Measurements from ENCODE around the gene RAD51D. TPM values are rescaled to one million over a fixed set of nuclear protein-coding genes. Genes with fewer than 3 reads are reported as not detected.

The RAD51D gene
- total RNA-seq, 4 donors from 2014 or later: 2.8 to 5.9 (median 3.8) TPM

DNA sequence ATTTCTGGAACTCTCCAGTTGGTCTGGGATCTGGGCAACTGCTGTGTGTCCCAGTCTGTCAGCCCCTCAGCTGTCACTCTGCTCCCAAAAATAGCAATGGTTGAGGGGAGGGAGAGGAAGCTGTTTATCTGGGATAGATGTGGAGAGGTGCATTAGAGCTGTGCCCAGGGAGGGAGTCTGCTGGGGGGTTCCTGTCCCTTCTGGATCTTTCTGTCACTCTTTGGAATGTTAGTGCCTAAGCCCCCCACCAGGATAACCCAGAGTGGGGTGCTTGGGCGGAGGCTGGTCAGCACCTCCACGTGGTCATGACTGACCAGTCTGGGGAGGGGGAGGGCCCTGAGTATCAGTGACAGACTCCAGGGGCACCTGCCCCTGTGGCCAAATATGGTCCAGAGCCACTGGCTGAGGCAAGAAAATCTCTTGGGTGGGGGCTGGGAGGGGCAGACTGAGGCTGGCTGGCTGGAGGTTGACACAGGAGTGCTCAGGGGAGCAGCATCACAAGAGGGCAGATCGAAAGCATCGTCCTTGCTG, 27.8 kb upstream of the RAD51D start, which contains the start of gene UNC45B:
TSS of gene UNC45B (plus strand) at position 443 of the 531 bp plus-strand sequence. CDS start 447 bp downstream, outside the sequence.
- no peak for DNase-seq (ENCODE audit: low spot score in 2 of 2)
- intact Hi-C loops (cut with DNase I; ENCODE audit: low total_unique reads): no loop called here
- WGBS, 2 donors: 70 to 76% methylated on average over 4 of the region's 4 CpGs
- H3K4me3 ChIP-seq (ENCODE audit: low read depth, poor library complexity, severe bottlenecking): no peak within 1 kb of the TSS
- no peak for TF ChIP-seq POLR2A (IDR thresholded peaks at IDR 0.05)
- TF ChIP-seq, protein P1, sequence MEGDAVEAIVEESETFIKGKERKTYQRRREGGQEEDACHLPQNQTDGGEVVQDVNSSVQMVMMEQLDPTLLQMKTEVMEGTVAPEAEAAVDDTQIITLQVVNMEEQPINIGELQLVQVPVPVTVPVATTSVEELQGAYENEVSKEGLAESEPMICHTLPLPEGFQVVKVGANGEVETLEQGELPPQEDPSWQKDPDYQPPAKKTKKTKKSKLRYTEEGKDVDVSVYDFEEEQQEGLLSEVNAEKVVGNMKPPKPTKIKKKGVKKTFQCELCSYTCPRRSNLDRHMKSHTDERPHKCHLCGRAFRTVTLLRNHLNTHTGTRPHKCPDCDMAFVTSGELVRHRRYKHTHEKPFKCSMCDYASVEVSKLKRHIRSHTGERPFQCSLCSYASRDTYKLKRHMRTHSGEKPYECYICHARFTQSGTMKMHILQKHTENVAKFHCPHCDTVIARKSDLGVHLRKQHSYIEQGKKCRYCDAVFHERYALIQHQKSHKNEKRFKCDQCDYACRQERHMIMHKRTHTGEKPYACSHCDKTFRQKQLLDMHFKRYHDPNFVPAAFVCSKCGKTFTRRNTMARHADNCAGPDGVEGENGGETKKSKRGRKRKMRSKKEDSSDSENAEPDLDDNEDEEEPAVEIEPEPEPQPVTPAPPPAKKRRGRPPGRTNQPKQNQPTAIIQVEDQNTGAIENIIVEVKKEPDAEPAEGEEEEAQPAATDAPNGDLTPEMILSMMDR (IDR thresholded peaks at IDR 0.05): no peak

- DNase-seq (ENCODE audit: low spot score in 2 of 2): no peak
- no peak overlapping the region for H3K4me3 ChIP-seq (ENCODE audit: low read depth, poor library complexity, severe bottlenecking)
- WGBS, 2 donors: 65 to 71% methylated on average over 4 of the region's 4 CpGs
- intact Hi-C loops (cut with DNase I; ENCODE audit: low total_unique reads): no loop called here
- TF ChIP-seq POLR2A (IDR thresholded peaks at IDR 0.05): no peak
- TF ChIP-seq, protein P1 (IDR thresholded peaks at IDR 0.05): no peak
Measured at GRCh38 chr17:35146214-35146833, 26.7 kb upstream of the RAD51D start.

GRCh38 chr17:35144840-35145239, 25.2 kb upstream of the RAD51D start:
- H3K4me3 ChIP-seq (ENCODE audit: low read depth, poor library complexity, severe bottlenecking): no peak overlapping the region
- DNase-seq (ENCODE audit: low spot score in 2 of 2): no peak
- no peak for TF ChIP-seq POLR2A (IDR thresholded peaks at IDR 0.05)
- TF ChIP-seq, protein P1 (IDR thresholded peaks at IDR 0.05): no peak
- intact Hi-C loops (cut with DNase I; ENCODE audit: low total_unique reads): no loop called here
- WGBS, 2 donors: 81 to 83% methylated on average over 4 of the region's 4 CpGs

- intact Hi-C loops (cut with DNase I; ENCODE audit: low total_unique reads): no loop called here
- 54 to 65% methylated on average over 8 of the region's 8 CpGs for WGBS, 2 donors
- no peak for TF ChIP-seq POLR2A (IDR thresholded peaks at IDR 0.05)
- TF ChIP-seq, protein P1 (IDR thresholded peaks at IDR 0.05): no peak
- DNase-seq (ENCODE audit: low spot score in 2 of 2): no peak
- H3K4me3 ChIP-seq (ENCODE audit: low read depth, poor library complexity, severe bottlenecking): no peak overlapping the region
Measured at GRCh38 chr17:35142467-35142796, 22.8 kb upstream of the RAD51D start.

DNA sequence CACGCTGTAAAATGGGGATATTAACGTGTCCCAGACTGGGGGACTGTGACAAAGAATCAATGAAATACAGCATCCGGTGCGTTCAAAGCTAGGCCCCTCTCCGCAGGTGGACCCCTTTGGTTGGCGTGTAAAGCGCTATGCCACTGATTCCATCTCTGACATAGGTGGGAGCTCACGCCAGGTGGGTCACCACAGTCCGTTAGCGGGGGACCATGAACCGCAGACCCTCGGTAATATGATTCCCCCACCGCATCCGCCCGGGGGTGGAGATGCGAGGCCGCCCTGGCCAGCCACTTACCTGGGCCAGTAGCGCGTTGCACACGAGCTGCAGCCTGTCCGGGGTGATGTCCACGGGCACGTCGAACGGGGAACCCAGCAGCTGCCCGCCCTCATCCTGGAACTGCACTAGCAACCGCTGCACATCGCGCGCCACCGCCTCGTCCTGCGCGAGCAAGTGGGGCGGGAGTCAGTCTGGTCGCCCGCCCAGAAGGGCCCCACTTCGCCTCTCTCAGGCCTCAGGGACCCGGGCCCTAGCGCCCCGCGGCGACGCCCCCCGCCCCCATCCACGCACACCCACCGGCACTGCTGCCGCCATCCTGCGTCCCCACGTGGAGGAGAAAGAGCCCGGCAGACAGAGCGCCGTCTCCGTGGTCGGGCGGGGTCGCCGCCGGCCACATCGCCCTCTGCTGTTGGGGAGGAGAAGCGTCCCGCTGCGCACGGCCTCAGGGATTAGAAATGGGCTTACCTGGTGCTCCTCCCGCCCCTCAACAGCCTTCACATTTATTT, 22.2 kb upstream of the RAD51D start, which contains the start of gene NLE1:
TSS of gene NLE1 (minus strand) at position 623 of the 786 bp plus-strand sequence. CDS start at position 595, 28 bp downstream.
- peak within 1 kb of the TSS; percentile 80 for H3K4me3 ChIP-seq (ENCODE audit: low read depth, poor library complexity, severe bottlenecking)
- 0% methylated on average over 43 to 54 of the region's 65 CpGs for WGBS, 2 donors
- intact Hi-C loops (cut with DNase I; ENCODE audit: low total_unique reads): no loop called here
- peak; percentile 56 to 95 for DNase-seq (ENCODE audit: low spot score in 2 of 2)
- TF ChIP-seq, protein P1 (IDR thresholded peaks at IDR 0.05): peak in 1 of 3 donors; percentile 78
- no peak for TF ChIP-seq POLR2A (IDR thresholded peaks at IDR 0.05)
